ENCODE results near the gene TMEM17.

DNA sequence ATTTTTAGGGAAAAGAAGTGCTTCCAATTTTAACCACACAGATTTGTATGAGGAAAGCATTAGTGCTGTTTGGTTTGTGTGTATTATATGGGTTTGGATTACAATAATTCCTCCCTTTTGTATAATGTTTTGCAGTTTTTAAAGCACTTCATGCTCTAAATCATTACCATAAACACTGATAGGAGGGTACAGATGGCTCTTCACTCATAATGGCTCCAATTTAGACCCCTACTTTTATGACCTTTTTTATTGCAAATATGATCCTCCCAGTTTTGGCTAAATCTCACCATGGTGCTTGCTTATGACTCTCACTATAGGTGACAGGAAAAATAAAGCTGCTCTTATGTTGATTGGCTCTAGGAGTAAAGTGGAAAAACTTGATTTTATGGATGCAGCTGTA, 23.8 kb upstream of the TMEM17 start:
- TF ChIP-seq, protein P1, sequence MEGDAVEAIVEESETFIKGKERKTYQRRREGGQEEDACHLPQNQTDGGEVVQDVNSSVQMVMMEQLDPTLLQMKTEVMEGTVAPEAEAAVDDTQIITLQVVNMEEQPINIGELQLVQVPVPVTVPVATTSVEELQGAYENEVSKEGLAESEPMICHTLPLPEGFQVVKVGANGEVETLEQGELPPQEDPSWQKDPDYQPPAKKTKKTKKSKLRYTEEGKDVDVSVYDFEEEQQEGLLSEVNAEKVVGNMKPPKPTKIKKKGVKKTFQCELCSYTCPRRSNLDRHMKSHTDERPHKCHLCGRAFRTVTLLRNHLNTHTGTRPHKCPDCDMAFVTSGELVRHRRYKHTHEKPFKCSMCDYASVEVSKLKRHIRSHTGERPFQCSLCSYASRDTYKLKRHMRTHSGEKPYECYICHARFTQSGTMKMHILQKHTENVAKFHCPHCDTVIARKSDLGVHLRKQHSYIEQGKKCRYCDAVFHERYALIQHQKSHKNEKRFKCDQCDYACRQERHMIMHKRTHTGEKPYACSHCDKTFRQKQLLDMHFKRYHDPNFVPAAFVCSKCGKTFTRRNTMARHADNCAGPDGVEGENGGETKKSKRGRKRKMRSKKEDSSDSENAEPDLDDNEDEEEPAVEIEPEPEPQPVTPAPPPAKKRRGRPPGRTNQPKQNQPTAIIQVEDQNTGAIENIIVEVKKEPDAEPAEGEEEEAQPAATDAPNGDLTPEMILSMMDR (IDR thresholded peaks at IDR 0.05): no peak
- TF ChIP-seq POLR2A (IDR thresholded peaks at IDR 0.05): no peak

Data from thyroid gland (tissue), 4 donors.